Measurements from ENCODE around the gene IDE.

Gene IDE

DNA sequence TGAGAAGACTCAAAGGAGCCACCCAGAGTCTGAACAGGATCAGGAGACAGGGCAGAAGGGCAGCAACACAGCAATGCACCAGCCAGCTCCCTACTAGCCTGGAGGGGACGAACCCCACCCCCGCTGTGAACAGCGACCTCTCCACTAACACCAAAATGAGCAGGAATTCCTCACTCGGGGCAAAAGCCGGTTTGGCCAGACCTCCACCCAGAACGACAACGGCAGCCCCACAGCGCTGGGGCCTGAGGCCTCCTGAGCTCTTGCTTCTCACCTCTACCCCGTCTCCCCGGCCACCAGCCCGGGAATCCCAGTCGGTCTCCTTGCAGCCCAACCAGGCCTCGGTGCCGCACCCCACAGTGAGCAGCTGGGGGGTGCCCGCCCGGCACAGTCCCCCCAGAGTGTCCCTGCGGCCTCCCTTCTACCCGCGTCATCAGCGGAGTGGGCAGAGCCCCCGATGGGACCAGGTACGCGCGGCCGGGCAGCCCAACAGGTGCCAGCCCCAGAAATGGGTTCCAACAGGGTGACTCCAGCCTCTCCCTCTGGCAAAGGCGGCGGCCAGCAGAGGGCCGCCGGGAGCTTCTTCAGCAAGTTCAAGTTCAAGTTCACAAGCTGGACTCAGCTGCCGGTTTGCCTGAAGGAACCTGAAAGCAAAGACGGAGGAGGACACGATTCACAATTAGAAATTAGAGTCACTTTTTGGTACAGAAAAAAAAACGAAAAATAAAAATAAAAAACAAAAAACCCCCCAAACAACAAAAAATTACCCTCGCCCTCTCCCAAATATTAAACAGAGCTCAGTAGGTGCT, 153.9 kb downstream of the IDE start:
- H3K4me1 ChIP-seq: no peaks in the 10 kb centered on the region
- H3K36me3 ChIP-seq (ENCODE audit: control insufficient read depth, insufficient read depth, low read length): no peaks in the 10 kb centered on the region
- no peaks in the 10 kb centered on the region for H3K79me2 ChIP-seq
- no peak overlapping the region for H3K9ac ChIP-seq
- H3K9me3 ChIP-seq (ENCODE audit: control insufficient read depth, low read length): peaks cover 4% of the 10 kb centered on the region
- no peak overlapping the region for H3K27ac ChIP-seq
- H3K4me3 ChIP-seq (ENCODE audit: low read depth, low read length): no peak overlapping the region
- TF ChIP-seq, protein P1, sequence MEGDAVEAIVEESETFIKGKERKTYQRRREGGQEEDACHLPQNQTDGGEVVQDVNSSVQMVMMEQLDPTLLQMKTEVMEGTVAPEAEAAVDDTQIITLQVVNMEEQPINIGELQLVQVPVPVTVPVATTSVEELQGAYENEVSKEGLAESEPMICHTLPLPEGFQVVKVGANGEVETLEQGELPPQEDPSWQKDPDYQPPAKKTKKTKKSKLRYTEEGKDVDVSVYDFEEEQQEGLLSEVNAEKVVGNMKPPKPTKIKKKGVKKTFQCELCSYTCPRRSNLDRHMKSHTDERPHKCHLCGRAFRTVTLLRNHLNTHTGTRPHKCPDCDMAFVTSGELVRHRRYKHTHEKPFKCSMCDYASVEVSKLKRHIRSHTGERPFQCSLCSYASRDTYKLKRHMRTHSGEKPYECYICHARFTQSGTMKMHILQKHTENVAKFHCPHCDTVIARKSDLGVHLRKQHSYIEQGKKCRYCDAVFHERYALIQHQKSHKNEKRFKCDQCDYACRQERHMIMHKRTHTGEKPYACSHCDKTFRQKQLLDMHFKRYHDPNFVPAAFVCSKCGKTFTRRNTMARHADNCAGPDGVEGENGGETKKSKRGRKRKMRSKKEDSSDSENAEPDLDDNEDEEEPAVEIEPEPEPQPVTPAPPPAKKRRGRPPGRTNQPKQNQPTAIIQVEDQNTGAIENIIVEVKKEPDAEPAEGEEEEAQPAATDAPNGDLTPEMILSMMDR (IDR thresholded peaks at IDR 0.05): peak; percentile 23
- H2AFZ ChIP-seq: peak overlapping the region; percentile 84
- peak overlapping the region; percentile 42 for H3K4me2 ChIP-seq (ENCODE audit: low read length)
- H3K27me3 ChIP-seq (ENCODE audit: control insufficient read depth, insufficient read depth, low read length): no peaks in the 10 kb centered on the region

DNA sequence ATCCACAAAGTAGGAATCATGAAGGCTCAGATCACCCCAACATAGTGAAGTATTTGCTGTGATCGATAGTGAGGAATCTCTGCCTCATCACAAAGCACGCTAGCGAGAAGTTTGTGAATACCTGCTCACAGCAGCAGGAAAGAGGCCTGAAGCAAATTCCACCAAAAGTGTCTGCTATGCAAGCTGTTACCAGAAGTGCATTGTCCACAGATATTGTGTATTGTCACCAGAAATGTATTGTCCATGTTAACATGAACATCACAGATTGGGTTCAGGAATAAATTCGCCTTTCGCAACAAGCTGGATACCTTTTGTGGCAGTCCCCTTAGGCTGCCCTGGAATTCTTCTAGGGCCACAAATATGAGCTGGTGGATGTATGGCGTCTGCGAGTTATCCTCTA, 155.0 kb downstream of the IDE start:
- H3K9me3 ChIP-seq (ENCODE audit: control insufficient read depth, low read length): peaks cover 4% of the 10 kb centered on the region
- no peak overlapping the region for H3K9ac ChIP-seq
- H3K4me3 ChIP-seq (ENCODE audit: low read depth, low read length): no peak overlapping the region
- TF ChIP-seq, protein P1 (IDR thresholded peaks at IDR 0.05): no peak
- no peaks in the 10 kb centered on the region for H3K36me3 ChIP-seq (ENCODE audit: control insufficient read depth, insufficient read depth, low read length)
- H3K4me1 ChIP-seq: no peaks in the 10 kb centered on the region
- H3K27me3 ChIP-seq (ENCODE audit: control insufficient read depth, insufficient read depth, low read length): no peaks in the 10 kb centered on the region
- H3K79me2 ChIP-seq: no peaks in the 10 kb centered on the region
- no peak overlapping the region for H2AFZ ChIP-seq
- no peak overlapping the region for H3K4me2 ChIP-seq (ENCODE audit: low read length)
- H3K27ac ChIP-seq: no peak overlapping the region

DNA sequence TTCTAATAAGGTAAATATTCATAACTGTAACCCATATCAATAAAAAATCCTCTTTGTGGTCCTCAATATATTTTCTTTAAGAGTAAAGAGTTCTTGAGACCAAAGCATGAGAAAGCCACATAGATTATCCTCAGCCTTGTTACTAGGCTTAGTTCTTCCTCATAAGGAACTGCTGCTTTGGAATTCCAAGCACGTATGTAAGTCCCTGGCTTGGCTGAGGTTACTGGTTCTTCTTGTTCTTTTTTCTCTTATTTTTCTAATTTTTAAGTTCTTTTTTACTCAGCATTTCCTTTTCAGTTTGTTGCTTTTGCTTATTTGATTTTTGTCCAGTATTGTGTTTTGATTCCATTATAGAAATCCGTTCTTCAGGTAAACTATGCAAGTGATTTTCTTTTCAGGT, 155.7 kb downstream of the IDE start:
- Histone ChIP-seq H3K4me2 (ENCODE audit: low read length) (no peak overlapping the region), H3K9me3 (ENCODE audit: control insufficient read depth, low read length) (no peaks in the 10 kb centered on the region)
- TF ChIP-seq, protein P1 (IDR thresholded peaks at IDR 0.05): no peak

DNA sequence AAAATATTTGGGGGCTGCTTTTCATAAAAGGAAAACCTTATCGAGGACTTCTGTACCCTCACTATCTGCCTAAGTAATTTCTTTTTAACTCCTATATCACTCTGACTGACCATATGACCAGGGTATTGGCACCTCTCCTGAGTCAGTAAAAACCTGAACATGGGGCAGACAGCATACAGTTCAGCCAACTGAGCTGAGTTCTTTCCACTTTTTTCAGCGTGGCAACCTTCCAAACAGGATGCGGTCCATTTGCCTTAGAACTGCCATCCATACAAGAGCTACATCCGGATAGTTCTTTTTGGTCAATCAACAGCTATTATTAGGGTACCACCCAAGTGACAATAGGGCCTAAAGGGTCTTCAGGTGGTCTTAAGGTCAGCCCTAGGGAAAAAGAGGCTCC, 160.4 kb downstream of the IDE start:
- Histone ChIP-seq H3K9me3 (ENCODE audit: control insufficient read depth, low read length) (no peaks in the 10 kb centered on the region), H3K79me2 (no peaks in the 10 kb centered on the region), H3K4me2 (ENCODE audit: low read length) (no peak overlapping the region), H3K27me3 (ENCODE audit: control insufficient read depth, insufficient read depth, low read length) (no peaks in the 10 kb centered on the region), H3K4me3 (ENCODE audit: low read depth, low read length) (no peak overlapping the region), H3K4me1 (no peaks in the 10 kb centered on the region), H2AFZ (no peak overlapping the region), H3K36me3 (ENCODE audit: control insufficient read depth, insufficient read depth, low read length) (no peaks in the 10 kb centered on the region), H3K9ac (no peak overlapping the region), H3K27ac (no peak overlapping the region)
- TF ChIP-seq, protein P1 (IDR thresholded peaks at IDR 0.05): no peak

More for the DNA sequence above, 155.7 kb downstream of the IDE start:
- Histone ChIP-seq H3K4me1 (no peaks in the 10 kb centered on the region), H3K27me3 (ENCODE audit: control insufficient read depth, insufficient read depth, low read length) (no peaks in the 10 kb centered on the region), H3K27ac (no peak overlapping the region), H3K36me3 (ENCODE audit: control insufficient read depth, insufficient read depth, low read length) (no peaks in the 10 kb centered on the region), H2AFZ (no peak overlapping the region), H3K79me2 (no peaks in the 10 kb centered on the region), H3K4me3 (ENCODE audit: low read depth, low read length) (no peak overlapping the region), H3K9ac (no peak overlapping the region)

DNA sequence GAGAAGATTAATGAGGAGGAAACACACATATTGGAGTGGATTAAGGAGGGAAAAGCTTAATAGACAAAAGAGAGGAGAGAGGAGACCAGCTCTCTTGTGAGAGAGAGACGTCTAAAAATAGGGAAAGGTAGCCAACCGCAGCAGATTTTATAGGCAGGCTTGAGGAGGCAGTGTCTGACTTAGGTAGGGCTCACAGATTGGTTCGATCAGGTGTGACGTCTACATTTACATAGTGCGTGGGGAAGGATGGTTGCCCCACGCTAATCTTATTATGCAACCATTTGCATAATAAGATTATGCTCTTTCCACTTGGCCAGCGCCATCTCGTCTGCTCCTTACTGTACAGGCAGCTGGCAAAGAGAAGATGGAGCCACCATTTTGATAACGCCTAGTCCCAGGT, 160.9 kb downstream of the IDE start:
- Histone ChIP-seq H3K9ac (no peak overlapping the region), H3K4me1 (no peaks in the 10 kb centered on the region), H3K36me3 (ENCODE audit: control insufficient read depth, insufficient read depth, low read length) (no peaks in the 10 kb centered on the region), H3K79me2 (no peaks in the 10 kb centered on the region), H3K27ac (no peak overlapping the region), H3K27me3 (ENCODE audit: control insufficient read depth, insufficient read depth, low read length) (no peaks in the 10 kb centered on the region), H2AFZ (no peak overlapping the region), H3K4me2 (ENCODE audit: low read length) (no peak overlapping the region), H3K4me3 (ENCODE audit: low read depth, low read length) (no peak overlapping the region), H3K9me3 (ENCODE audit: control insufficient read depth, low read length) (no peaks in the 10 kb centered on the region)
- TF ChIP-seq, protein P1 (IDR thresholded peaks at IDR 0.05): no peak

Measured in parathyroid adenoma (tissue), 2 donors.